Measurements from ENCODE around the gene SETD5. TPM values are rescaled to one million over a fixed set of nuclear protein-coding genes. Genes with fewer than 3 reads are reported as not detected.

The SETD5 gene
- polyA plus RNA-seq, 4 donors: 9.5 to 87.0 (median 20.0) TPM

DNA sequence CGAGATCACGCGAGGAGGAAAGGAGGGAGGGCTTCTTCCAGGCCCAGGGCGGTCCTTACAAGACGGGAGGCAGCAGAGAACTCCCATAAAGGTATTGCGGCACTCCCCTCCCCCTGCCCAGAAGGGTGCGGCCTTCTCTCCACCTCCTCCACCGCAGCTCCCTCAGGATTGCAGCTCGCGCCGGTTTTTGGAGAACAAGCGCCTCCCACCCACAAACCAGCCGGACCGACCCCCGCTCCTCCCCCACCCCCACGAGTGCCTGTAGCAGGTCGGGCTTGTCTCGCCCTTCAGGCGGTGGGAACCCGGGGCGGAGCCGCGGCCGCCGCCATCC is 1.1 kb upstream of the SETD5 start:
- peaks cover 3 to 10% (median 8%) of the 10 kb centered on the region in 3 donors for H3K36me3 ChIP-seq (ENCODE audit: control insufficient read depth in 3 of 3, insufficient read depth in 2 of 3, low read depth in 1 of 3, low read length in 3 of 3)
- no peaks in the 10 kb centered on the region for H3K27me3 ChIP-seq (ENCODE audit: control insufficient read depth in 3 of 3, insufficient read depth in 3 of 3, low read length in 3 of 3)
- DNase-seq (peak; percentile 93 to 96), FAIRE-seq (no peak)
- H3K27ac ChIP-seq (ENCODE audit: low read depth in 1 of 3, low read length in 2 of 3): peak overlapping the region; percentile 95 to 98 (median 97)
- peak overlapping the region; percentile 69 to 92 (median 82) for H3K4me3 ChIP-seq (ENCODE audit: low read depth in 1 of 3, low read length in 3 of 3)
- WGBS, 3 donors: 0 to 1% (median 0%) methylated on average over 21 to 25 of the region's 25 CpGs
- H3K9me3 ChIP-seq (ENCODE audit: control insufficient read depth in 2 of 2, insufficient read depth in 1 of 2, low read depth in 1 of 2, low read length in 1 of 2): no peaks in the 10 kb centered on the region
- H3K4me1 ChIP-seq (ENCODE audit: control insufficient read depth in 3 of 3, insufficient read depth in 2 of 3, low read depth in 1 of 3, low read length in 2 of 3): peaks cover 2 to 20% (median 12%) of the 10 kb centered on the region in 3 donors

DNA sequence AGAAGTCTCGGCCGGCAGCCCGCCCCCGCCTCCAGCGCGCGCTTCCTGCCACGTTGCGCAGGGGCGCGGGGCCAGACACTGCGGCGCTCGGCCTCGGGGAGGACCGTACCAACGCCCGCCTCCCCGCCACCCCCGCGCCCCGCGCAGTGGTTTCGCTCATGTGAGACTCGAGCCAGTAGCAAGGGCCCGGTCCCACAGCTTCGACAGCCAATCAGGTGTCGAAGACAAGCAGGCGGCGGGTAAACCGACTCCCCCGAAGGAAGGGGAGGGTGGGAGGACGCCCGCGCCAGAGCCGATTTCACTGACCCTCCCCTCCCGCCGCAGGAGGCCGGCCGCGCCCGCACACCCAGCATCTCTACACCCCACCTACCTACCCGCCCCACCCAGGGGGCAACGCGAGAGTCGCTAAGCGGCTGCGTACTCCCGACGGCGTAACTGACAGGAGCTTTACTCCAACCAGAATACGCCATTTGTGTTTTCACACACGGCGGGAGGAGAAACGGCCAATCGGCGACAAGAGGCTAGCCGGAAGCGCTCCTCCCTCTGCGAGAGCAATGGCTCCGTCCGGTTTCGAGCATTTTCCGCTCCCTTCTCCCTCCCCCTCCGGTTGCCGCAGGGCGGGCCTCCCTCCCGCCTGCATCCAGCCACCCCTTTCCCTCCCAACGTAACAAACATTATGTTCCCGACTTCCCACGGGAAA is 633 bp upstream of the SETD5 start:
- peak overlapping the region; percentile 95 to 98 (median 97) for H3K27ac ChIP-seq (ENCODE audit: low read depth in 1 of 3, low read length in 2 of 3)
- H3K9me3 ChIP-seq (ENCODE audit: control insufficient read depth in 2 of 2, insufficient read depth in 1 of 2, low read depth in 1 of 2, low read length in 1 of 2): no peaks in the 10 kb centered on the region
- H3K4me1 ChIP-seq (ENCODE audit: control insufficient read depth in 3 of 3, insufficient read depth in 2 of 3, low read depth in 1 of 3, low read length in 2 of 3): peaks cover 2 to 24% (median 12%) of the 10 kb centered on the region in 3 donors
- H3K4me3 ChIP-seq (ENCODE audit: low read depth in 1 of 3, low read length in 3 of 3): peak overlapping the region; percentile 69 to 92 (median 82)
- DNase-seq (peak; percentile 98 to 99), FAIRE-seq (no peak)
- no peaks in the 10 kb centered on the region for H3K27me3 ChIP-seq (ENCODE audit: control insufficient read depth in 3 of 3, insufficient read depth in 3 of 3, low read length in 3 of 3)
- peaks cover 3 to 8% (median 5%) of the 10 kb centered on the region in 3 donors for H3K36me3 ChIP-seq (ENCODE audit: control insufficient read depth in 3 of 3, insufficient read depth in 2 of 3, low read depth in 1 of 3, low read length in 3 of 3)
- WGBS, 3 donors: 0 to 1% (median 1%) methylated on average over 66 to 71 of the region's 71 CpGs

DNA sequence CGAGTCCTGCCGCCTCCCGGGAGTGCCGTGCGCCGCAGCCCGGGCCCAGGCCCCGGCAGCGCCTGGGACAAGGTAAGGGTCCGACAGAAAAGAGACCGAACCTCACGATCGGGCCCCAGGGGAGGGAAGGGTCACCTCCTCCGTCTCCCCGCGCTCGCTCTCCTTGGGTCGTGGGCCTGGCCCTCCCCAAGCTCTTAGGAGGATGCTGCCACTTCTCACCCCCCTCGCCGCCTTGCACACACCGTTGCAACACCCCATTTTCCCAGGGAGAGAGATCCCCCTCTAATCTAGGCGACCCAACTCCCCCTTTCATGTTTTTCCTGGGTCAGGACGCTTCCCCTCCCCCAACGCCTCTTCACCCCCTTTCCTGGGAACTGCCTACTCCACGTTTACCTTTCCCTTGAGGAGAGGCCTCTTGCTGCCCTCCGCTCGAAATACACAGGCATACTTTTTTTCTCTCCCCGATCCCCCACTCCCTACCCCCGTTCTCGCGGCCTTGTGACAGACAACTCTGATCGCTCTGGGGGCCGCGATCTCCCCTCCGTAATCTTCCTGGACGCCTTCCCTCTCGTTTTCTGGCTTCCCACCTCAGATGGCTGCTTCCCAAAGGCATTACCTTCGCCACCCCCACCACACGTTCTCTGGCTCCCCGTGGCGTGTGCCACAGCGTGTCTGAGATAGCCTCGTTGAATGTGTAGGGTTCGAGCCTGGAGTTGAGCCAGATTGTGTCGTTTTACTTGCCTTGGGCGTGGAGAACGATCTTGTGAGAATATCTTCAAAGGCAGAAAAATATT is 688 bp downstream of the SETD5 start:
- DNase-seq: peak; percentile 54 to 81
- Histone ChIP-seq H3K27me3 (ENCODE audit: control insufficient read depth in 3 of 3, insufficient read depth in 3 of 3, low read length in 3 of 3) (no peaks in the 10 kb centered on the region), H3K4me1 (ENCODE audit: control insufficient read depth in 3 of 3, insufficient read depth in 2 of 3, low read depth in 1 of 3, low read length in 2 of 3) (peaks cover 4 to 35% (median 20%) of the 10 kb centered on the region in 3 donors), H3K27ac (ENCODE audit: low read depth in 1 of 3, low read length in 2 of 3) (peak overlapping the region; percentile 95 to 99 (median 99)), H3K4me3 (ENCODE audit: low read depth in 1 of 3, low read length in 3 of 3) (peak overlapping the region; percentile 90 to 100 (median 99)), H3K9me3 (ENCODE audit: control insufficient read depth in 2 of 2, insufficient read depth in 1 of 2, low read depth in 1 of 2, low read length in 1 of 2) (no peaks in the 10 kb centered on the region), H3K36me3 (ENCODE audit: control insufficient read depth in 3 of 3, insufficient read depth in 2 of 3, low read depth in 1 of 3, low read length in 3 of 3) (peaks cover 0 to 8% (median 3%) of the 10 kb centered on the region in 3 donors)
- 0 to 1% (median 1%) methylated on average over 43 to 47 of the region's 47 CpGs for WGBS, 3 donors
- no peak for FAIRE-seq

DNA sequence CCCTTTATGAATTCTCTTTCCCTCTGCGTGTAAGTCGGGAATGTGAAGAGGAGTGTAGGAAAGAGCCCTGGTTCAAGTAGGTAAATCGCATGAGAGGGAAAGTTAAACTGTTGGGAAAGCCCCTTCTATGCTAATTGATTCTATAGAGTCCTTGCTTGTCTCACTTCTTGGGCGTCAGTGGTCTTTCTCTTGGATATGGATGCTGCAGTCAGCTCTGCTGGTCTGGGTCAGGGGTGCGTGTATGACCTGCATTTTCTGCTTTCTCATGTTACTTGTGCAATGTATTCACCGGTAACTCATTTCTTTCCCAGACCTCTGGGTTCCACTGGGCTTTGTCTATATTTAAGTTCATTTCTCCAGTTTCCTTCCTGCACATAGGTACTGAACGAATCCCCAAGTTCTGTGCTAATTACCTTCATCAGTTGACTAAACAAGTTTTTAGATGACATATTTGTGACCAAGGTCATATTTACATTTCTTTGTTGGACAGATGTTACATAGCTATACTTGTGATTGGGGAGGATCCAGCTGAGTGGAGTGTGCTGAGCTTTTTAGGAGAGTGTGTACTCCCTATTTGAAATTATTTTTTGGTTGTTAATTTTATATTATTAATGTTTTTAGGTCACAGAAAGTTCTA is 1.4 kb downstream of the SETD5 start:
- H3K4me1 ChIP-seq (ENCODE audit: control insufficient read depth in 3 of 3, insufficient read depth in 2 of 3, low read depth in 1 of 3, low read length in 2 of 3): peaks cover 5 to 36% (median 21%) of the 10 kb centered on the region in 3 donors
- peak; percentile 49 to 65 for DNase-seq

DNA sequence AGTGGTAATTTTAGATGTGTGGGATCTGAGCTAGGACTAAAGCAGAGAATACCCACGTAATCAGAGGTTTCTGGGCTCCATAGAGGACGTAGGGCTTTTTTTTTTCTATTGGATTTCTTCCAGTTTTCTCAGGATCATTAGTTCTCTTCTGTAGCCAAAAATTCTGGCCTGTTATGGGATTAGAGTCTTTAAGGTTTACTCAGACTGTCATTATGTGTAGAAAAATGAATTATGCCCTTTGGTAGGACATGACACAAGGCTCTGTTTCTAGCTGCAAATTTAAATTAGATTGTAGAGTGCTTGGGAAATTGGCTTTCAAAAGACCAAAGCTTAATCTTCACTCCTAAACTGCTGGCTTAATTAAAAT is 1.9 kb downstream of the SETD5 start:
- DNase-seq (no peak), FAIRE-seq (no peak)
- Histone ChIP-seq H3K4me3 (ENCODE audit: low read depth in 1 of 3, low read length in 3 of 3) (peak overlapping the region; percentile 90 to 100 (median 99)), H3K27me3 (ENCODE audit: control insufficient read depth in 3 of 3, insufficient read depth in 3 of 3, low read length in 3 of 3) (no peaks in the 10 kb centered on the region), H3K9me3 (ENCODE audit: control insufficient read depth in 2 of 2, insufficient read depth in 1 of 2, low read depth in 1 of 2, low read length in 1 of 2) (no peaks in the 10 kb centered on the region), H3K27ac (ENCODE audit: low read depth in 1 of 3, low read length in 2 of 3) (peak overlapping the region in 2 of 3 donors; percentile 53 to 95), H3K36me3 (ENCODE audit: control insufficient read depth in 3 of 3, insufficient read depth in 2 of 3, low read depth in 1 of 3, low read length in 3 of 3) (peaks cover 0 to 4% (median 3%) of the 10 kb centered on the region in 3 donors), H3K4me1 (ENCODE audit: control insufficient read depth in 3 of 3, insufficient read depth in 2 of 3, low read depth in 1 of 3, low read length in 2 of 3) (peaks cover 5 to 34% (median 21%) of the 10 kb centered on the region in 3 donors)
- WGBS, 3 donors: 3 to 8% (median 3%) methylated on average over 2 of the region's 2 CpGs

More for the DNA sequence above, 1.4 kb downstream of the SETD5 start:
- Histone ChIP-seq H3K27ac (ENCODE audit: low read depth in 1 of 3, low read length in 2 of 3) (peak overlapping the region; percentile 95 to 99 (median 99)), H3K36me3 (ENCODE audit: control insufficient read depth in 3 of 3, insufficient read depth in 2 of 3, low read depth in 1 of 3, low read length in 3 of 3) (peaks cover 0 to 4% (median 3%) of the 10 kb centered on the region in 3 donors), H3K4me3 (ENCODE audit: low read depth in 1 of 3, low read length in 3 of 3) (peak overlapping the region; percentile 90 to 100 (median 99)), H3K9me3 (ENCODE audit: control insufficient read depth in 2 of 2, insufficient read depth in 1 of 2, low read depth in 1 of 2, low read length in 1 of 2) (no peaks in the 10 kb centered on the region), H3K27me3 (ENCODE audit: control insufficient read depth in 3 of 3, insufficient read depth in 3 of 3, low read length in 3 of 3) (no peaks in the 10 kb centered on the region)
- no peak for FAIRE-seq
- WGBS, 3 donors: 0 to 1% (median 0%) methylated on average over 7 of the region's 7 CpGs

DNA sequence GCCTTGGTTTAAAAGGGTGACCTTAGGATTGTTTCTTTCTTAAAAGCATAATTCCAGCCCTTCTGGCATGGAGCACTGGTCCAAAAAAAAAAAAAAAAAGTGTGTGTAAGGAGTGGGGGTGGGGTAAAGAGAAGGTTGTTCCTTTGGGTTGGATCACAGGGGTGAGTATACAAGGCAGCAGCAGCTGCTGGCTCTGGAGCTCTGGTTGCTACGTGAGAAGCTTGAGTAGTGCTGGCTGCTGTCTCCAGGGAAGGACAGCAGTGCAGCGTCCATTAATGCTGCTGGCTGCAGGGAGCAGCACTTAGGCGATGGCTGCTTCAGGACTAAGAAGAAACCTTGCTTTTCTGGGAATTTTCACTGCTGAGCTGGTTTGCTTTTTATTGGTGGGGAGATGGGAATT is 2.3 kb downstream of the SETD5 start:
- Histone ChIP-seq H3K27me3 (ENCODE audit: control insufficient read depth in 3 of 3, insufficient read depth in 3 of 3, low read length in 3 of 3) (no peaks in the 10 kb centered on the region), H3K4me1 (ENCODE audit: control insufficient read depth in 3 of 3, insufficient read depth in 2 of 3, low read depth in 1 of 3, low read length in 2 of 3) (peaks cover 6 to 36% (median 22%) of the 10 kb centered on the region in 3 donors), H3K4me3 (ENCODE audit: low read depth in 1 of 3, low read length in 3 of 3) (peak overlapping the region; percentile 17 to 100 (median 90)), H3K9me3 (ENCODE audit: control insufficient read depth in 2 of 2, insufficient read depth in 1 of 2, low read depth in 1 of 2, low read length in 1 of 2) (no peaks in the 10 kb centered on the region), H3K27ac (ENCODE audit: low read depth in 1 of 3, low read length in 2 of 3) (peak overlapping the region; percentile 32 to 95 (median 52)), H3K36me3 (ENCODE audit: control insufficient read depth in 3 of 3, insufficient read depth in 2 of 3, low read depth in 1 of 3, low read length in 3 of 3) (peaks cover 0 to 4% (median 0%) of the 10 kb centered on the region in 3 donors)
- FAIRE-seq (no peak), DNase-seq (peak; percentile 70 to 80)
- WGBS, 3 donors: 0 to 5% (median 4%) methylated on average over 3 of the region's 3 CpGs

DNA sequence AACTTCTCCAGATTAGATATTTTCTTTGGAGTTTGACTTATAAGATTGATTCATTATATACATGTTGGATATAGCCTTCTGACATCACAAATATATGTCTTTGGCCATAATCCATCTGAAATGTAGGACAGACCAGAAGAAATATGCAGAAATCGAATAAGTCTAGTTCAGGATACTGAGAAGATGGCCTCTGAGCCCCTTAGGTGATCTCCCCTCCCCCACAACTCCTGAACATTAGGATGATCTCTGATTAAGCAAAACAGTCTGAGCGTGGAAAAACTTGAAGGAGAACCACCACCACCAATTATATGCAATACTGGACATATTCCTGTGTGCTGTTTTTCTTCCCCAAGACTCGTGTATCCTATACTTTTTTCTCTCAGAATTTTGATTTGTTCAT is 3.2 kb downstream of the SETD5 start:
- H3K9me3 ChIP-seq (ENCODE audit: control insufficient read depth in 2 of 2, insufficient read depth in 1 of 2, low read depth in 1 of 2, low read length in 1 of 2): no peaks in the 10 kb centered on the region
- 8 to 30% (median 23%) methylated on average over 3 of the region's 3 CpGs for WGBS, 3 donors
- H3K27me3 ChIP-seq (ENCODE audit: control insufficient read depth in 3 of 3, insufficient read depth in 3 of 3, low read length in 3 of 3): no peaks in the 10 kb centered on the region
- no peak for FAIRE-seq
- peak overlapping the region in 1 of 3 donors; percentile 7 for H3K4me3 ChIP-seq (ENCODE audit: low read depth in 1 of 3, low read length in 3 of 3)
- H3K4me1 ChIP-seq (ENCODE audit: control insufficient read depth in 3 of 3, insufficient read depth in 2 of 3, low read depth in 1 of 3, low read length in 2 of 3): peaks cover 7 to 44% (median 18%) of the 10 kb centered on the region in 3 donors
- no peaks in the 10 kb centered on the region for H3K36me3 ChIP-seq (ENCODE audit: control insufficient read depth in 3 of 3, insufficient read depth in 2 of 3, low read depth in 1 of 3, low read length in 3 of 3)
- DNase-seq: no peak
- peak overlapping the region in 1 of 3 donors; percentile 95 for H3K27ac ChIP-seq (ENCODE audit: low read depth in 1 of 3, low read length in 2 of 3)

DNA sequence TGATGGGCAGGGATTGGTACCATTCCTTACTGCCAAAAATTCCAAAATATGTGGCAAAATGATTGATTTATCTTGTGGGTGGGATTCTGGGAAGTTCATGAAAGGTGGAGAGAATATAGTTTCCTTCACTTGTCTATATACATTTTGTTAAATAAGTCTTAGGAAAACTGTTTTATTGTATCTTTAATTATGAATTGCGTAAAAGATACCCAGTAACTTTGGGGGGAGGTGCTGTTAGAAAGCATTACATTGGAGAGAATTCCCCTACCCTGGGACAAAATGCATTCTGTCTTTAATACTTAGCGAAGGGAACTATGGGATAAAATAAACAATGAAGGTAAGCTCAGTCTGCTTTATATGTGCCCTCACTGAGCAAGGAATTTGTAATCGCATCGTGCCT is 4.6 kb downstream of the SETD5 start:
- Histone ChIP-seq H3K9me3 (ENCODE audit: control insufficient read depth in 2 of 2, insufficient read depth in 1 of 2, low read depth in 1 of 2, low read length in 1 of 2) (no peaks in the 10 kb centered on the region), H3K4me1 (ENCODE audit: control insufficient read depth in 3 of 3, insufficient read depth in 2 of 3, low read depth in 1 of 3, low read length in 2 of 3) (peaks cover 7 to 51% (median 17%) of the 10 kb centered on the region in 3 donors), H3K27ac (ENCODE audit: low read depth in 1 of 3, low read length in 2 of 3) (peak overlapping the region in 2 of 3 donors; percentile 1 to 59), H3K27me3 (ENCODE audit: control insufficient read depth in 3 of 3, insufficient read depth in 3 of 3, low read length in 3 of 3) (no peaks in the 10 kb centered on the region), H3K36me3 (ENCODE audit: control insufficient read depth in 3 of 3, insufficient read depth in 2 of 3, low read depth in 1 of 3, low read length in 3 of 3) (peaks cover 0 to 2% (median 0%) of the 10 kb centered on the region in 3 donors), H3K4me3 (ENCODE audit: low read depth in 1 of 3, low read length in 3 of 3) (no peak overlapping the region)
- no peak for DNase-seq
- 17 to 43% (median 31%) methylated on average over 4 of the region's 4 CpGs for WGBS, 3 donors
- FAIRE-seq: no peak

Measured in small intestine (tissue), 7 donors.